Activated B cell treated with CpG ODN at 0.5 μM for 24 hours (primary cell): ENCODE results near the gene LDAF1. TPM values are rescaled to one million over a fixed set of nuclear protein-coding genes. Genes with fewer than 3 reads are reported as not detected.

Experiments used
- ATAC-seq: fragments of 200-7000 bp; cut with Tn5 transposase; one replicate; pipeline ENCODE4 v1.10.0; 2021; ENCODE audit warnings: low read depth, mild to moderate bottlenecking, moderate library complexity
- CTCF ChIA-PET: fragments of 350-600 bp; sonication (Branson Sonifier 250); formaldehyde crosslinking; loops from one replicate; lab custom pipeline; 2021; ENCODE audit warnings: antibody characterized with exemption; lab: Charles Lee
- POLR2A ChIA-PET: fragments of 350-600 bp; sonication (Branson Sonifier 250); formaldehyde crosslinking; loops from one replicate; lab custom pipeline; 2021; ENCODE audit warnings: antibody characterized with exemption; lab: Charles Lee
- DNase-seq: peaks from one replicate; pipeline ENCODE4 v3.0.0; 2022
- H3K27ac Mint-ChIP-seq: one replicate; pipeline ENCODE4 v1.8.0; 2020; ENCODE audit warnings: mixed read lengths
- H3K27me3 Mint-ChIP-seq: one replicate; pipeline ENCODE4 v1.8.0; 2021; ENCODE audit warnings: mixed read lengths
- H3K36me3 Mint-ChIP-seq: one replicate; pipeline ENCODE4 v1.8.0; 2021; ENCODE audit warnings: low read depth, mixed read lengths
- H3K4me1 Mint-ChIP-seq: one replicate; pipeline ENCODE4 v1.8.0; 2021; ENCODE audit warnings: mixed read lengths
- H3K4me3 Mint-ChIP-seq: one replicate; pipeline ENCODE4 v1.8.0; 2020; ENCODE audit warnings: mild to moderate bottlenecking, mixed read lengths
- H3K9me3 Mint-ChIP-seq: one replicate; pipeline ENCODE4 v1.8.0; 2020; ENCODE audit warnings: mixed read lengths
- CTCF ChIP-seq: fragments of 200-600 bp; IDR thresholded peaks from one replicate; pipeline ENCODE4 v1.8.0; 2022; ENCODE audit warnings: antibody characterized with exemption, mild to moderate bottlenecking
- intact Hi-C: fragments of 100-400 bp; cut with micrococcal nuclease; formaldehyde crosslinking; loops from one replicate; pipeline ENCODE4 v1.15.1; 2024
- total RNA-seq: library from RNA; stranded (reverse); gene quantifications from 2 replicates; pipeline ENCODE4 v1.2.3, GENCODE V29; 2022

Gene LDAF1
- total RNA-seq, 1 donor from 2014 or later = 17.2 TPM

DNA sequence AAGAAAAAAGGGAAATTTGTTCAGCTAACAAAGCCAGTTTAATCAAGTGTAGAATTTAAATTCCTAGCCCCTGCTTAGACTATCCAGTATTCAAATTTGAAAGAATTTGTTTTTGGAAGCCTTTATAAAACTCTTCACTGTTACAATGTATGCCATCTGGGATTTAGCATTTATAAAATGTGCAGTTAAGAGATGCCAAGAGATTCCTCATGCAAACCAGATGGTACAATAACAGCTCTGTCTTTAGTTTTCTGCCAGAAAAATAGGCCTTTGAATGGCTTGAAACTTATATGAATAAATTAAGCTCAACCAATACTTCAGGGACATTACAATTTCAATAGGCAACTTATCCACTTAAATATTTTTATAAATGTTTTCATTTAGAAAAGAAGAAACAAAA is 68.3 kb downstream of the LDAF1 start:
- TF ChIP-seq CTCF = no peak
- no peak overlapping the region for H3K27ac Mint-ChIP-seq
- no peak for DNase-seq
- intact Hi-C loops = no loop called here
- ChIA-PET POLR2A (no interaction called here), CTCF (no interaction called here)
- peaks cover 45% of the 10 kb centered on the region for H3K27me3 Mint-ChIP-seq
- no peaks in the 10 kb centered on the region for H3K36me3 Mint-ChIP-seq
- H3K4me3 Mint-ChIP-seq = no peak overlapping the region
- ATAC-seq = no peak
- no peaks in the 10 kb centered on the region for H3K9me3 Mint-ChIP-seq
- H3K4me1 Mint-ChIP-seq = peaks cover 3% of the 10 kb centered on the region

DNA sequence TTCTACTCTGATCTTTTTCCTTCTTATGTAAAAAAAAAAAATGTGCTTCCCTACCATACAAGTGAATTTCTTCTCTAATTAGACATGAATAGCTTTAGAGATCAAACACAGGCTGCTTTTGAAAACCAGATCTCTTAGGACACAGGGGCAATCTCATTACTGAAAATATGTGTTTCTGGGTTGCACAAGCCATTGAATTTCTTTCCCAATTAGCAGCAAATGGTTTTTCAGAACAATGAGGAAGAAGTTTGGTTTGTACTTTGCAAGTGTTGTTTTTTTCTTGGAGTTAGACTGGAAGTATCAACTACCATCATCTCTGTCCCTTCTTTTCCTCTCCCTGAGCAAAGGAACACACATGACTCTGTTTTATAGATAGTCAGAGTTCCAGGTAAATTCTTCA is 69.4 kb downstream of the LDAF1 start:
- Mint-ChIP-seq H3K4me1 (peaks cover 3% of the 10 kb centered on the region), H3K36me3 (no peaks in the 10 kb centered on the region), H3K4me3 (no peak overlapping the region), H3K9me3 (no peaks in the 10 kb centered on the region), H3K27me3 (peaks cover 43% of the 10 kb centered on the region), H3K27ac (no peak overlapping the region)
- DNase-seq (no peak), ATAC-seq (no peak)
- TF ChIP-seq CTCF = no peak
- CTCF ChIA-PET = no interaction called here
- intact Hi-C loops = no loop called here
- POLR2A ChIA-PET = no interaction called here

GRCh38 chr16:21228361-21228872 is 69.9 kb downstream of the LDAF1 start:
- DNase-seq (no peak), ATAC-seq (no peak)
- ChIA-PET POLR2A (no interaction called here), CTCF (no interaction called here)
- Mint-ChIP-seq H3K27me3 (peaks cover 46% of the 10 kb centered on the region), H3K4me3 (no peak overlapping the region), H3K36me3 (no peaks in the 10 kb centered on the region), H3K27ac (no peak overlapping the region), H3K9me3 (no peaks in the 10 kb centered on the region), H3K4me1 (peaks cover 3% of the 10 kb centered on the region)
- TF ChIP-seq CTCF = no peak
- intact Hi-C loops = no loop called here

Other genes with a start within 250 kb of the LDAF1 start
- not detected in 2 replicates for gene DNAH3, start 7.8 kb upstream of the LDAF1 start, total RNA-seq
- gene ZP2, start 52.9 kb downstream of the LDAF1 start, total RNA-seq = not detected in 2 replicates
- not detected in 2 replicates for gene ANKS4B, start 75.0 kb downstream of the LDAF1 start, total RNA-seq
- 4.2 and 4.5 TPM in 2 replicates for gene CRYM, start 119.6 kb downstream of the LDAF1 start, total RNA-seq